Germinal center (tissue), 1 donor: Measurements from ENCODE around the gene ZG16.
A peak's percentile ranks its signal among the peaks of the same experiment; 100 is the strongest.
"Not testable (repeated sequence)": the region's sequence is repeated elsewhere in the genome, so short reads cannot be mapped to it uniquely, and the experiment has no call there.

ENCODE experiments used
- DNase-seq: peaks from one replicate; pipeline ENCODE4 v3.0.0; 2012; ENCODE audit warnings: mixed read lengths, low spot score

The ZG16 gene

DNA sequence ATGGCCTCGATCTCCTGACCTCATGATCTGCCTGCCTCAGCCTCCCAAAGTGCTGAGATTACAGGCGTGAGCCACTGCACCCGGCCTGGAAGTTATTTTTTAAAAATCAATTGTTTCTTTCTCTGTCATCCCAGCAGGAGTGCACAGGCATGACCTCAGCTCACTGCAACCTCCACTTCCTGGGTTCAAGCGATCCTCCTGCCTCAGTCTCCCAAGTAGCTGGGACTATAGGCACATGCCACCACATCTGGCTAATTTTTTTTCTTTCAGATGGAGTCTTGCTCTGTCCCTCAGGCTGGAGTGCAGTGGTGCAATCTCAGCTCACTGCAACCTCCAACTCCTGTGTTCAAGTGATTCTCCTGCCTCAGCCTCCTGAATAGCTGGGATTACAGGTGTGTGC is 9.1 kb downstream of the ZG16 start:
- not testable (repeated sequence) for DNase-seq

GRCh38 chr16:29789775-29790182 is 11.7 kb downstream of the ZG16 start:
- DNase-seq: no peak

DNA sequence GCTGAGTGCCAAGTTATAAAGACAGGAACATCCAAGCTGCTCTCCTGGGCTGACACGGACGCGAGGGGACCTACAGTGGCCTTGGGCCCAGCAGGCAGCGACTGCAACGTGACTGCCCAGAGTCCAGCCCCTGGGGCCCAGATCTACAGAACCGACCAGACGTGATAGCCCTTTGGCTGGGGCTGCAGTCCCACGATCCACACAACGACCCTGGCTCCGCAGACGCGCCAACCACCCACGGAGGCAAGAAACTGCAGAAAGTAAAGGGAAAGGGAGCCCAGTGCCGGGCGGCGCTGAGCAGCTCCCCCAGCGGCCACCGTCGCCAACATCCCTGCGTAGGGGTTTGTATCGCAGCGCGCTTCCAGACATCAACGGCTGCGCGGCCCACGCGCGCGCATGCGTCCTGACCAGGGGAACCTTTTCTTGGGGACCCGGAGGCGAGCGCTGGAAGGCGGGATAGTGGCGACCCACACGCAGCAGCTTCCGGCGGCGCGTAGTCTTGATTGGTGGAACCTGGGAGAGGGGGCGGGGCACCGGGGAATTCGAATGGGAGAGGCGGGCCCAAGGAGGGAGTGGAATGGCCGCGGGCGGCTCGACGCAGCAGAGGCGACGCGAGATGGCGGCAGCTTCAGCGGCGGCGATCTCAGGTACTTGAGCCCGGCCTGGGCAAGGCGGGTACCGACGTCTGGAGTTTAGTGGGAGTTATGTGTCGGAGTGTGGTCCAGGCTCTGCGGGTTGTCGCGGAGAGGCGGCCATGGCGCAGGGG is 12.3 kb downstream of the ZG16 start, which contains the start of gene KIF22:
TSS of gene KIF22 (plus strand) at position 569 of the 766 bp plus-strand sequence. CDS start at position 578, 9 bp downstream.
- DNase-seq: peak; percentile 100

DNA sequence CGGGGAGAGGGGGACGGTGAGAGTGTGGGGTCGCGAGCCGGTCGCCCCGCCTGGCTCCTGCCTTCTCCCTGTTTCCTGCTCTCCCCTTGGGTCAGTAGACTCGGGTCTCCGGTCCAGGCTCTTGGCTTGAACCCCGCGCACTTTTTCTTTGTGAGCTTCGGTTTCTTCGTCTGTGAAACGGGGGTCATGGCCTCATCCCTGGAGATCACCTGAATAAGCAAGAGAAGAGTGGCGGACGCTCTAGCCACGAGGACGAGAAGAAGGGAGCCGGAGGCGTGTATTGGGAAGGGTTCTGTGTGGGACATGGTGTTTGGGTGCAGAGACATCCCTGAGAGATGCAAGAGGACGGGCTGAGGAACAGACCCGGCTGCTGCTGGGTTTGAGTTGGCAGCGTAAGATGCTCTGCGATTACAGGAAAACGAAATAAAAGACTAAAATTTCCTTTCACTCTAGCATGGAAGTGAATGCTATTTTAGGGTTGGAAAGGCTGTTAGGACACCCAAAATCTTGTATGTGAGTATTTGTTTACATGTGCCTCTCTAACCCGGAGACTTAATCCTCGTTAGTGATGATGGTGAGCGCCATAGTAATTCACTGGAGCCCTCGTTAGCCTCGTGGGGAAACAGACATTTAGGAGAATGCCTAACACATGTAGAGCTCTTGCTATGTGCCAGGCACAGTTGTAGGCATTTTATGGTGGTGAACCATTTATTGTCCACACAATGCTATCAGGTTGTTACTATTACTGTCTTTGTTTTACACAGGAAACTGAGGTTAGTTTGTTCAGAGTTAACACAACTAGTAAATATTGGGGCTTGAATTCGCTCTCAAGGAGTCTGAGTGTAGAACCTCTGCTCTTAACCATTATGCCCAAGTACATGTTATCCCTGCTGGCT is 13.1 kb downstream of the ZG16 start:
- DNase-seq: no peak

DNA sequence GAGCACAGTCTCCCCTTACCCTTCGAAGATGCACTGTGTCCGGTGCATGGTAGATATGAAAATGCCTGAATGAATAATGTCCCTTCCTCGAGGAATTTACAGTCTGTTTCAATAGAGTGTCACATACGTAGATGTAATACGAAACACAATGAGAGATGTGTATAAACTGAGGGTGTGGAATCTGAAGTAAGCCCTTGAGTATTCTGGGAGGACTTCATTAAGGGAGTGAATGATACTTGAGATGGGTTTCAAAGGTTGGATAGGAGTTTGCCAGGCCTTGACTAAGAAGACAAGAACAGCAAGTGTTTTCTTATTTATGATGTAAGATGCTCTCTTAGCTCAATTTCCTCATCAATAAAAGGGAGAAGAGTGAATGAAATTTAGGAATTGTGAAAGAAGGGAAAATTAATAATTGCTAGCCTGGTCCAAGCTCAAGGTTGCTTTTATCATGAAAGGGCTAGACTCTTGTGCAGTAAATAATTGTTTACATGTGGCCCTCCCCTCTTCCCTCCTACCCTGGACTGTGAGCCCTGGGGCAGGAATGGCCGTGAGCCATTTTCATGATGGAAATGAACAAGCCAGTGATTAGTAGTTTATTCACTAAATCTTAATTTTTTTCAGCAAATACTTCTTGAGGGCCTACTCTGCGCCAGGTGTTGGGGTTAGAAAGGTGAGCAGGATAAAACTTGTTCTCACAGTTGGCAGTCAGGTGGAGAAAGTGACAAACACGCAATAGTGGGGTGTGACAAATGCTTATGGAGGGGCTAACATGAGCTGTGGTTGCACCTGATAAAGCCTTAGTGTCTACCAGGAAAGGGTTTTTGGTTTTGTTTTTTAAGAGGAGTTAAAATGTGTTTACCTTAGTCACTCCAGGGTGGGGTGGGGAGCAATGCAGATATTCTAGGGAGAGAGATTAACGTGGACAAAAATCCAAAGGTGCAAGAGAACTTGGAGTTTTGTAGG is 14.1 kb downstream of the ZG16 start:
- no peak for DNase-seq

DNA sequence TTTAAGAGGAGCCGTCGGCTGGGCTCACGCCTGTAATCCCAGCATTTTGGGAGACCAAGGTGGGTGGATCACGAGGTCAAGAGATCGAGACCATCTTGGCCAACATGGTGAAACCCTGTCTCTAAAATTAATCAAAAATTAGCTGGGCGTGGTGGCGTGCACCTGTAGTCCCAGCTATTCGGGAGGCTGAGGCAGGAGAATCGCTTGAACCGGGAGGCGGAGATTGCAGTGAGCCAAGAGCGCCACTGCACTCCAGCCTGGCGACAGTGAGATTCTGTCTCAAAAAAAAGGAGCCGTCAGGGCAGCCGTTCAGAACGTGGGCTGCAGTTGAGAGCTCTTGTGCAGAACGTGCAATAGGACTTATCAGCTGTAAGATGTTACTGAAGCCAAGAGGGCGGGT is 15.1 kb downstream of the ZG16 start:
- not testable (repeated sequence) for DNase-seq

GRCh38 chr16:29794231-29794710 is 16.2 kb downstream of the ZG16 start:
- no peak for DNase-seq

- no peak for DNase-seq
These were observed 24.4 kb downstream of the ZG16 start for GRCh38 chr16:29802416-29802935.

- DNase-seq: no peak
These were observed 26.0 kb downstream of the ZG16 start for GRCh38 chr16:29804020-29804419.

- no peak for DNase-seq
These were observed 26.6 kb downstream of the ZG16 start for GRCh38 chr16:29804455-29805231.

- peak; percentile 96 for DNase-seq
These were observed 27.4 kb downstream of the ZG16 start for GRCh38 chr16:29805232-29806098.

DNA sequence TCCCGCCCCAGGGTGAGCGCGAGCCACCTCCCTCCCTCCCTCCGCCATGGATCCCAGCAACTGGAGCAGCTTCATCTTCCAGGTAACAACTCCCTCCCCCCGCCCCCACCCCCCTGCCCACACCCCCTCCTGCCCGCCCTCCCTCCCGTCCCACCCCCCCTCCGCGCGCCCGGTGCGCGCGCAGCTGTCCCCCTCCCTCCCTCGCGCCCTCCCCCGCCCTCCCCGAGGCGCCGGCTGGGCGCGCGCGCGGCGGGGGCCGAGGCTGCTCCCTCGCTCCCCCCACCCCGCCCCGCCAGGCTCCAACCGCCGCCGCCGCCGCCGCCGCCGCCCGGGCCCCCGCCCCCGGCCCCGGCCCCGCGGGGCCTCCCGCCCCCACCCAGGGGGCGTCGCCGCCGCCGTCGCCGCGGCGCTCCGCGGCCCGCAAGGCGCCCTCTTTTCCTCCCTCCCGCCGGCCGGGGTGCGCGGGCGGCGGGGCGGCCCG is 28.1 kb downstream of the ZG16 start, which contains the start of gene MAZ:
TSS of gene MAZ (plus strand) at position 431 of the 481 bp plus-strand sequence. CDS start 173 bp downstream, outside the sequence.
- DNase-seq: peak; percentile 88

GRCh38 chr16:29806641-29807425 is 28.8 kb downstream of the ZG16 start:
- no peak for DNase-seq

DNA sequence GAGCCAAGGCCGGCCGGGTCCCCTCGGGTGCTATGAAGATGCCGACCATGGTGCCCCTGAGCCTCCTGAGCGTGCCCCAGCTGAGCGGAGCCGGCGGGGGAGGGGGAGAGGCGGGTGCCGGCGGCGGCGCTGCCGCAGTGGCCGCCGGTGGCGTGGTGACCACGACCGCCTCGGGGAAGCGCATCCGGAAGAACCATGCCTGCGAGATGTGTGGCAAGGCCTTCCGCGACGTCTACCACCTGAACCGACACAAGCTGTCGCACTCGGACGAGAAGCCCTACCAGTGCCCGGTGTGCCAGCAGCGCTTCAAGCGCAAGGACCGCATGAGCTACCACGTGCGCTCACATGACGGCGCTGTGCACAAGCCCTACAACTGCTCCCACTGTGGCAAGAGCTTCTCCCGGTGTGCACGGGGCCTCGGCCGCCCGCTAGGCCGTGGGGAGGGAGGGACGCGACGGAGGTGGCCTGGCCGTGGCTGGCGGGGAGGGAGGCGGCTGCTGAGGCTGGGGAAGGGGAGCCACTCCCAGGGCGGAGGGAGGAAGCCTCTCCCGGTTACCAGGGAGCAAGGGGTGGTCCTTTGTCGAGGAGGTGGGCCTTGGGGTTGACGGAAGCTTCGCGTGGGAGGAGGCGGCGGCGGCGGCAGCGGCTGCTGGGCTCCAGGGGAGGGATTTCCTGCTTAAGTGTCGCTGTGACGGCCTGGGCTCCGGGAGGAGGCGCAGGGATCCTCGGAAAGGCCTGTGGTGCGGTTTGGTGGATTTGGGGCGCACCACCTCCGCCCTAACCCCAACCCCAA is 29.6 kb downstream of the ZG16 start:
- peak; percentile 67 for DNase-seq

- DNase-seq: no peak
These were observed 30.3 kb downstream of the ZG16 start for GRCh38 chr16:29808219-29808900.

- no peak for DNase-seq
These were observed 31.1 kb downstream of the ZG16 start for GRCh38 chr16:29809031-29809747.
